SK-N-SH treated with all-trans-retinoic acid at 6 μM for 48 hours (cell line): ENCODE data around the gene CARD10.

Source experiments
- BACH2 ChIP-seq: fragments of 250-450 bp; sonication (Bioruptor Pico); IDR thresholded peaks from 2 replicates; pipeline ENCODE4 v1.9.0; 2021; ENCODE audit warnings: mild to moderate bottlenecking, borderline replicate concordance
- ESRRG ChIP-seq: fragments of 250-450 bp; sonication (Bioruptor Pico); IDR thresholded peaks from 2 replicates; pipeline ENCODE4 v1.6.1; 2021; ENCODE audit warnings: mild to moderate bottlenecking
- PATZ1 ChIP-seq: fragments of 250-450 bp; sonication (Bioruptor Pico); IDR thresholded peaks from 2 replicates; pipeline ENCODE4 v1.8.0; 2020; ENCODE audit warnings: mild to moderate bottlenecking, moderate library complexity, borderline replicate concordance
- RARB ChIP-seq: fragments of 250-450 bp; sonication (Bioruptor Pico); IDR thresholded peaks from 2 replicates; pipeline ENCODE4 v1.8.0; 2021; ENCODE audit warnings: mild to moderate bottlenecking, moderate library complexity
- SNAI2 ChIP-seq: fragments of 250-450 bp; sonication (Bioruptor Pico); IDR thresholded peaks from 2 replicates; pipeline ENCODE4 v1.5.0; 2020; ENCODE audit warnings: mild to moderate bottlenecking, moderate library complexity
- ZC3H10 ChIP-seq: fragments of 250-450 bp; sonication (Bioruptor Pico); IDR thresholded peaks from 2 replicates; pipeline ENCODE4 v1.5.1; 2021; ENCODE audit warnings: mild to moderate bottlenecking, moderate library complexity
- ZNF70 ChIP-seq: fragments of 450-650 bp; formaldehyde crosslinking; IDR thresholded peaks from 2 replicates; pipeline ENCODE4 v1.5.0; 2020; ENCODE audit warnings: mild to moderate bottlenecking, moderate library complexity

- TF ChIP-seq RARB = no peak
- TF ChIP-seq PATZ1 (CRISPR knock-in tag) = no peak
- TF ChIP-seq BACH2 (CRISPR knock-in tag) = no peak
- TF ChIP-seq ZC3H10 = no peak
- TF ChIP-seq ESRRG (CRISPR knock-in tag) = no peak
- no peak for TF ChIP-seq SNAI2 (CRISPR knock-in tag)
- TF ChIP-seq ZNF70 (CRISPR knock-in tag) = no peak
Measured at GRCh38 chr22:37503850-37504249, 15.4 kb downstream of the CARD10 start.
